ENCODE measurements around the gene ACTMAP.

ACTMAP gene, protein sequence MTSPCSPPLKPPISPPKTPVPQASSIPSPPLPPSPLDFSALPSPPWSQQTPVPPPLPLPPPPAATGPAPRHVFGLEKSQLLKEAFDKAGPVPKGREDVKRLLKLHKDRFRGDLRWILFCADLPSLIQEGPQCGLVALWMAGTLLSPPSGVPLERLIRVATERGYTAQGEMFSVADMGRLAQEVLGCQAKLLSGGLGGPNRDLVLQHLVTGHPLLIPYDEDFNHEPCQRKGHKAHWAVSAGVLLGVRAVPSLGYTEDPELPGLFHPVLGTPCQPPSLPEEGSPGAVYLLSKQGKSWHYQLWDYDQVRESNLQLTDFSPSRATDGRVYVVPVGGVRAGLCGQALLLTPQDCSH

DNA sequence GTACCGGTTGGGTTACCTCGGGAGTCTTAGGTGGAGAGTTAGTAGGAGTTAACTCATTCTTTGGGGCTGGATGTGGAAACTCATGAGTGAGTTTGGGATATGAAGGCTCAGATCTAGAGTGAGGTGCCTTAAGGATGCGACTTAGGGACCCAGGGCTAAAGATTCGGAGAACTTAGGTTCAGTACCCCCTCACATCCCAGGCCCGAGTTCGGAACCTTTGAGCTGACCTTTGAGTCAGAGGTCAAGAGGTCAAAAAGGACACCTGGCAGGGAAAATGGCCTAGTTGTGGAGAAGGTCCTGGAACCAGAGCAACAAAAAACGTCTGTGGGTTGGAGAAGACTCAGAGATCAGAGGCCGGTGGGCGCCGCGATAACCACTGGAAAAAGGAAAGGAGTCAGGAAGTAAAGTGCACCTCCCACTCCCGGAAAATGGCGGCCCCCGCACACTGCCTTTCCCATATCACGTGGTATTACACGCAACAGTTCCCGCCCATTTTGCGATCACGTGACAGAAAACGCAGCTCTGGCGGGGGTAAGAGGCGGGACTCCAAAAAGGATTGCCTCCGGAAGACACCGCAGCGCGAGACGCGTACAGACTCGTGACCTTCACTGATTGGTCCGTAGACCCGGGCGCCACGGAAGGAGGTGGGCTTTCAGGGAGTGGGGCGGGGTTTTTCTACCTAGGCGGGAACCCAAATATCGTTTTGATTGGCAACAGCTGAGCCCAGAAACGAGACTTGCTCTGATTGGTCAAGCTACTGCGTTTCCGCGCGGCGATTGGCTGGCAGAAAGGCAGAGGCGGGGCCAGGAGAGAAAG is at the start of gene ACTMAP:
ACTMAP (minus strand) TSS at position 420 of the 816 bp plus-strand sequence. CDS start 674 bp downstream, outside the sequence.
- H3K4me3 ChIP-seq (ENCODE audit: low read depth, low read length): peak within 1 kb of the TSS; percentile 81
- peak; percentile 100 for DNase-seq (ENCODE audit: low read depth)
- TF ChIP-seq, protein P1, sequence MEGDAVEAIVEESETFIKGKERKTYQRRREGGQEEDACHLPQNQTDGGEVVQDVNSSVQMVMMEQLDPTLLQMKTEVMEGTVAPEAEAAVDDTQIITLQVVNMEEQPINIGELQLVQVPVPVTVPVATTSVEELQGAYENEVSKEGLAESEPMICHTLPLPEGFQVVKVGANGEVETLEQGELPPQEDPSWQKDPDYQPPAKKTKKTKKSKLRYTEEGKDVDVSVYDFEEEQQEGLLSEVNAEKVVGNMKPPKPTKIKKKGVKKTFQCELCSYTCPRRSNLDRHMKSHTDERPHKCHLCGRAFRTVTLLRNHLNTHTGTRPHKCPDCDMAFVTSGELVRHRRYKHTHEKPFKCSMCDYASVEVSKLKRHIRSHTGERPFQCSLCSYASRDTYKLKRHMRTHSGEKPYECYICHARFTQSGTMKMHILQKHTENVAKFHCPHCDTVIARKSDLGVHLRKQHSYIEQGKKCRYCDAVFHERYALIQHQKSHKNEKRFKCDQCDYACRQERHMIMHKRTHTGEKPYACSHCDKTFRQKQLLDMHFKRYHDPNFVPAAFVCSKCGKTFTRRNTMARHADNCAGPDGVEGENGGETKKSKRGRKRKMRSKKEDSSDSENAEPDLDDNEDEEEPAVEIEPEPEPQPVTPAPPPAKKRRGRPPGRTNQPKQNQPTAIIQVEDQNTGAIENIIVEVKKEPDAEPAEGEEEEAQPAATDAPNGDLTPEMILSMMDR (IDR thresholded peaks at IDR 0.05; ENCODE audit: insufficient read depth, low read depth, low read length, missing control alignments): no peak

DNA sequence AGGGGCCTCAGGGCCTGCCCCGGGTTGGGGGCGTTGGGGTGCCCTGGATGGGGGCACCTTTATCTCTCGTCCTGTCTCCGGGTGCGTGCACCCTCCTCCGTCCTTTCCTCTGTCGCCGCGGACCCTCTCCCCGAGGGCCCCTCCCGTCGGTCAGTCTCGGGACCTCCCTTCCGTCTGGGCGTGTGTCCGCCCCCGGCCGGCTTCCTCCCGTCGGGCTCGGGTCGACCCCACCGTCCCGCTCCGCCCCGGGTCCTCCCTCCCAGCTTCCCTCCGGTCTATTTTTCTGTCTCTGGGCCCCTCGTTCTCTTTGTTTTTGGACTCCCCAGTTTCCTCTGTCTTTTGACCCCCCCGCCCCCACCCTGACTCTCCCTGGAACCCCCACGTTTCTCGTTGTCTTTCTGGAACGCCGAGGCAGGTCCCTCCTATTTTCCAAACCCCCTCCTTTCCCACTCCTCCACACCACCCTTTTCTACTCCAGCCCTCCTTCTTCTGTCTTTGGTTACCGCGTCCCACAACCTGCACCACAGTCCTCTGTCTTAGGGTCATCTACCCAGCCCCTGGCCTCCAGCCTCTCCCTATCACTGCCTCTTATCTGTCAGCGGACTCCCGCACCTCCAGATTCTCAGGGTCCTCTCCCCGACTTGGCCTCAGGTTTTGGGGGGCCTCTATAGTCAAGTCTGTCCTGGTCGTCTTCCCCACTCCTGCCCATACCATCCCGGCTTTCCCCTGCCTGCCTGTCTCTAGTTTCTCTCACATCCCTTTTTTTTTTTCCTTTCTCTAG is 49.5 kb upstream of the ACTMAP start:
- peak; percentile 58 for DNase-seq (ENCODE audit: low read depth)
- peak overlapping the region; percentile 89 for H3K4me3 ChIP-seq (ENCODE audit: low read depth, low read length)
- TF ChIP-seq, protein P1 (IDR thresholded peaks at IDR 0.05; ENCODE audit: insufficient read depth, low read depth, low read length, missing control alignments): no peak

DNA sequence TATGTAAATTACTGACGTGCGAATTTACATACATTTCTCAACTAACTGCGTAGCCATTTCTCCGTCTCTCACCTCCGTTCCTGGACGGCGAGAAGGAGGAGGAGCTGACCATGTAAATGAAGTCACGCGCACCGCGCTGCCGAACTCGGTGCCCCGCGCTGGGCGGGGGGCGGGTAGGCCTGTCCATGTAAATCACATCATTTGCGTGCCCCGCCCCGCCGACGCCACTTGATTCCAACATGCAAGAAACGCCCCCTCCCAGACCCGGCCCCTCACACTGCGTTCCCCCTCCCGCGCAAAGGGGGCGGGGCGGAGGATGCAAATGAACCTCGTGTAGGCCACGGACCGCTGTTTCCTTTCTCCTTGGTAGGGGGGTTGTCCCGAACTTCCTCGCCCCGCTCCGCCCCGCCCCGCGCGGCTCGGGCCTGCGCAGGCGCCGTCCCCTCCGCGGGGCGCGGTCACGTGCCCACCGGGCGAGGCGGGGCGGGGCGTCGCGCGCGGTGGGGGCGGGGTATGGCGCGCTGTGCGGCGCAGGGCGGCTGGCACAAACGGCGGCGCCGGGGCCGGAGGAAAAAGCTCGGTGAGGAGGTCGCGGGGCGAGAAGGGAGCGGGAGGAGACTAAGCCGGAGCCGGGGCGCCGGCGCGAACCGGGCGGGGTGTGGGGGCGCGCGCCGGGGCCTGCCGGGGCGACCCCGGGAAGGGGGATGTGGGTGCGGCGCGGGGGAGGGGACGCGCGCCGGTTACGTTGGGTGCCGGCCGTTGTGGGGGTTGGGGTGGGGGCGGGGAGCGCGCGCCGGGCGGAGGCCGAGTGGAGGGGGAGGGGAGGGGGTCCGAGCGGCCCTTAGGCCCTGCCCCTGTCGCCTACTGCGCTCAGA is 48.6 kb upstream of the ACTMAP start, which contains the start of gene EGLN2:
EGLN2 (plus strand) TSS at position 509 of the 875 bp plus-strand sequence. CDS start 1,382 bp downstream, outside the sequence.
- H3K4me3 ChIP-seq (ENCODE audit: low read depth, low read length): peak within 1 kb of the TSS; percentile 89
- TF ChIP-seq, protein P1 (IDR thresholded peaks at IDR 0.05; ENCODE audit: insufficient read depth, low read depth, low read length, missing control alignments): no peak
- DNase-seq (ENCODE audit: low read depth): peak; percentile 100

DNA sequence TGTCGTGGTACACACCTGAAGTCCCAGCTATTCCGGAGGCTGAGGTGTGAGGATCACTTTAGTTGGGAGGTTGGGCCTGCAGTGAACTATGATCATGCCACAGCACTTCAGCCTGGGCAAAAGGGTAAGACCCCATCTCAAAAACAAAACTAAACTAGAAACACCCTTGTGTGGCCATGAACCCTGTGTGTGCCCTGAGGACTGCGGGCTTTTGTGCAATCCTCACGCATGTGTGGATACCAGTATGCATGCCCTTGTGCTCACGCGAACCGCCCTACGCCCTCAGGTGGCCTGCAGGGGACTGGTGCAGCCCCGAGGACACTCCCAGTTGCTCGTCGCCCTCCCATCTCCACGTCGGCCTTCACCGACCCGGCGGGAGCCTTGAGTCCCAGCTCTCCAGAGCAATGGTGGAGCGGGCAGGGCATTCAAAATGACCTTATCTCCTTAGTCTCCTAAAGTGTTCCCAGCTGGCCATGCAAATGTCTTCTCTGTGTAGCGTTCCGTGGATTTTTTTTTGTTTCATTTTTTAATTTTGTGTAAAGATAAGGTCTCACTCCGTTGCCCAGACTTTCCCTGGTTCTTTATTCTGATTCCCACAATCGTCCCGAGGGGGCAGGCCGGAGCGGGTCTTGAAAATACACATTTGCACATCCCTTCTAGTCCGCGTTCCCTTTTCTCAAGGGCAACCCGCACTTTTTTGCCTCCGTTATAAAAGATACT is 47.8 kb upstream of the ACTMAP start:
- TF ChIP-seq, protein P1 (IDR thresholded peaks at IDR 0.05; ENCODE audit: insufficient read depth, low read depth, low read length, missing control alignments): peak; percentile 45
- H3K4me3 ChIP-seq (ENCODE audit: low read depth, low read length): peak overlapping the region; percentile 67
- DNase-seq (ENCODE audit: low read depth): peak; percentile 91

DNA sequence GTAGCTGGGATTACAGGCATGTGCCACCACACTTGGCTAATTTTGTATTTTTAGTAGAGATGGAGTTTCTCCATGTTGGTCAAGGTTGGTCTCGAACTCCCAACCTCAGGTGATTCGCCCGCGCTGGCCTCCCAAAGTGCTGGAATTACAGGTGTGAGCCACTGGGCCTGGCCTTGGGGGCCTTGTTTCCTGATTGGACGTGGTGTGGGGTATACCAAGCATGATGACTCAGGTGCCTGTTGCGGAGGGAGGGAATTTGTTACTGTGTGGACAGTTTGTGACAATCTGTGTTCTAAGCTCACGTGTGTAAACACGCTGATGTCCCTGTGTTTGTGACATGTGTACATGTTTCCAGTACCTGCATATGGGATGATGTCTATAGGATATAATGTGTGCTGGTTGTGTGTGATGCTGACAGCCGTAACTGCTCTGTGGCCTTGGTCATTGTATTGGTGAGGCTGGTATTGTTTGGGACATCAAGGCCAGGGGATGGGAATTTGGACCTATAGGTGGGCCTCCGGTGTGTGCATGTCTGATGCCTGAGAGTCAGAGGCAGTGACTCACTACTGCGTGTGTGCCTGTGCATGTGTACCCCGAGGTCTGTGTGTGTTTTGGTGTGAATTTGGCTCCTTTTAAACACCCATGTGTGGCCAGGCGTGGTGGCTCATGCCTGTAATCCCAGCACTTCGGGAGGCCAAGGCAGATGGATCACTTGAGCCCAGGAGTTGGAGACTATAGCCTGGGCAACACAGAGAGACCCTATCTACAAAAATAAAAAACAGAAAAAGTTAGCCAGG is 47.1 kb upstream of the ACTMAP start:
- TF ChIP-seq, protein P1 (IDR thresholded peaks at IDR 0.05; ENCODE audit: insufficient read depth, low read depth, low read length, missing control alignments): no peak
- no peak for DNase-seq (ENCODE audit: low read depth)
- H3K4me3 ChIP-seq (ENCODE audit: low read depth, low read length): no peak overlapping the region

Data from GM12865 (cell line).